CD14-positive monocyte (primary cell): Measurements from ENCODE around the gene SPCS1. TPM values are rescaled to one million over a fixed set of nuclear protein-coding genes. Genes with fewer than 3 reads are reported as not detected.
A peak's percentile ranks its signal among the peaks of the same experiment; 100 is the strongest.
"Not testable (repeated sequence)": the region's sequence is repeated elsewhere in the genome, so short reads cannot be mapped to it uniquely, and the experiment has no call there.

Source experiments
- DNase-seq, 3 donors: peaks; one replicate each; pipeline ENCODE4 v3.0.0-alpha.2; 2011 to 2022
- H2AFZ ChIP-seq: 2 replicates; pipeline ENCODE4 v1.6.0; 2012; ENCODE audit warnings: mild to moderate bottlenecking, low read depth, low read length, inconsistent platforms; ENCODE audit not compliant: insufficient read depth, poor library complexity, severe bottlenecking
- H3K27ac ChIP-seq, 2 donors: 1 replicate in 1 of 2; 2 replicates in 1 of 2; pipeline ENCODE4 v1.5.1; 2012 to 2013; ENCODE audit warnings: low read length in 2 of 2, control low read depth in 1 of 2, inconsistent platforms in 1 of 2, low read depth in 1 of 2, mild to moderate bottlenecking in 1 of 2
- H3K27me3 ChIP-seq, 2 donors: one replicate each; pipeline versions ENCODE4 v1.6.0 to v1.6.1; 2011 to 2013; ENCODE audit warnings: low read length in 2 of 2; ENCODE audit not compliant: control insufficient read depth in 2 of 2, insufficient read depth in 2 of 2
- H3K36me3 ChIP-seq, 2 donors: replicated peaks in 1 of 2; 1 replicate in 1 of 2; 2 replicates in 1 of 2; pipeline versions ENCODE4 v1.5.1 to v1.6.1; 2012 to 2013; ENCODE audit warnings: low read length in 2 of 2, control low read depth in 1 of 2, inconsistent platforms in 1 of 2, mild to moderate bottlenecking in 1 of 2; ENCODE audit not compliant: insufficient read depth in 2 of 2, control insufficient read depth in 1 of 2
- H3K4me1 ChIP-seq, 2 donors: 1 replicate in 1 of 2; 2 replicates in 1 of 2; pipeline versions ENCODE4 v1.5.1 to v1.6.1; 2012 to 2013; ENCODE audit warnings: low read length in 2 of 2, control low read depth in 1 of 2, inconsistent platforms in 1 of 2, mild to moderate bottlenecking in 1 of 2, moderate library complexity in 1 of 2; ENCODE audit not compliant: insufficient read depth in 2 of 2, control insufficient read depth in 1 of 2
- H3K4me2 ChIP-seq: replicated peaks from 2 replicates; pipeline ENCODE3; 2012; ENCODE audit warnings: low read length, moderate library complexity, mild to moderate bottlenecking; ENCODE audit not compliant: poor library complexity, severe bottlenecking; ENCODE audit errors: extremely low read depth
- H3K4me3 ChIP-seq, 3 experiments: fragments of 200-600 bp in 1 of 3; sonication (generic) in 1 of 3; replicated peaks in 1 of 3; 1 replicate in 2 of 3; 2 replicates in 1 of 3; pipeline ENCODE4 v1.5.1; 2011 to 2013; ENCODE audit warnings: low read length in 3 of 3, mild to moderate bottlenecking in 3 of 3, control low read depth in 2 of 3, low read depth in 2 of 3, inconsistent platforms in 1 of 3, moderate library complexity in 1 of 3
- H3K79me2 ChIP-seq: 2 replicates; pipeline ENCODE4 v1.6.0; 2012; ENCODE audit warnings: mild to moderate bottlenecking, control low read depth, inconsistent platforms, low read length, moderate library complexity; ENCODE audit not compliant: insufficient read depth
- H3K9ac ChIP-seq: 2 replicates; pipeline ENCODE4 v1.6.0; 2017; ENCODE audit warnings: low read length, mild to moderate bottlenecking; ENCODE audit not compliant: insufficient read depth, poor library complexity, severe bottlenecking
- H3K9me3 ChIP-seq, 2 donors: replicated peaks in 1 of 2; 1 replicate in 1 of 2; 2 replicates in 1 of 2; pipeline versions ENCODE4 v1.5.1 to v1.6.1; 2012 to 2013; ENCODE audit warnings: low read length in 2 of 2, control low read depth in 1 of 2; ENCODE audit not compliant: control insufficient read depth in 1 of 2, insufficient read depth in 1 of 2
- H4K20me1 ChIP-seq: 2 replicates; pipeline ENCODE4 v1.6.0; 2012; ENCODE audit warnings: mild to moderate bottlenecking, low read length, control low read depth, moderate library complexity; ENCODE audit not compliant: insufficient read depth
- H3K27ac Mint-ChIP-seq, 7 donors: one replicate each; pipeline ENCODE4 v1.8.0; 2020; ENCODE audit warnings: mild to moderate bottlenecking in 7 of 7, mixed read lengths in 7 of 7, moderate library complexity in 6 of 7, inconsistent platforms in 2 of 7
- H3K27me3 Mint-ChIP-seq, 3 donors: one replicate each; pipeline ENCODE4 v1.8.0; 2021 to 2022; ENCODE audit warnings: low read depth in 3 of 3, mild to moderate bottlenecking in 3 of 3, mixed read lengths in 3 of 3, moderate library complexity in 3 of 3, inconsistent platforms in 1 of 3
- H3K36me3 Mint-ChIP-seq, 2 donors: one replicate each; pipeline ENCODE4 v1.8.0; 2020; ENCODE audit warnings: mixed read lengths in 2 of 2, inconsistent platforms in 1 of 2, mild to moderate bottlenecking in 1 of 2
- H3K4me1 Mint-ChIP-seq: one replicate; pipeline ENCODE4 v1.8.0; 2020; ENCODE audit warnings: mild to moderate bottlenecking, mixed read lengths
- H3K4me3 Mint-ChIP-seq, 2 donors: one replicate each; pipeline ENCODE4 v1.8.0; 2020; ENCODE audit warnings: mild to moderate bottlenecking in 2 of 2, mixed read lengths in 2 of 2, moderate library complexity in 1 of 2
- H3K9me3 Mint-ChIP-seq, 7 donors: one replicate each; pipeline ENCODE4 v1.8.0; 2020 to 2022; ENCODE audit warnings: mixed read lengths in 7 of 7, mild to moderate bottlenecking in 6 of 7, moderate library complexity in 6 of 7, inconsistent platforms in 2 of 7
- CTCF ChIP-seq: fragments of 200-600 bp; IDR thresholded peaks from one replicate; pipeline ENCODE4 v1.8.0; 2022; ENCODE audit warnings: antibody characterized with exemption, mild to moderate bottlenecking
- WGBS: methylation state at CpG from one replicate; pipeline ENCODE4 v1.1.5; 2013; ENCODE audit warnings: missing lambda C conversion rate; ENCODE audit not compliant: insufficient coverage; 5-methylcytosine and 5-hydroxymethylcytosine counted together
- intact Hi-C, 2 donors: fragments of 100-400 bp; cut with micrococcal nuclease; formaldehyde crosslinking; loops; one replicate each; pipeline versions ENCODE4 v1.15.0 to v1.15.1; 2023
- polyA plus RNA-seq, 3 donors: library from polyadenylated mRNA; depleted of rRNA in 1 of 3; unstranded in 2 of 3; stranded (reverse) in 1 of 3; fragments of 300-500 nt in 2 of 3; fragments of >200 nt in 1 of 3; fragmentation: Illumina TruSeq in 2 of 3; gene quantifications; 1 replicate in 2 of 3; 2 replicates in 1 of 3; pipeline ENCODE4 v1.2.3, GENCODE V29; 2012 to 2021

Gene SPCS1
- polyA plus RNA-seq, 3 donors: 99.0 to 242 (median 228) TPM

- Histone ChIP-seq H3K27ac (peak overlapping the region in 1 of 2 donors; percentile 78), H3K9ac (no peak overlapping the region), H2AFZ (no peak overlapping the region), H3K4me3 (no peak overlapping the region), H3K36me3 (peaks cover 67 to 68% of the 10 kb centered on the region in 2 donors), H4K20me1 (peaks cover 50% of the 10 kb centered on the region), H3K79me2 (peaks cover 41% of the 10 kb centered on the region), H3K27me3 (no peaks in the 10 kb centered on the region), H3K4me1 (peaks cover 27% of the 10 kb centered on the region in 2 donors), H3K9me3 (no peaks in the 10 kb centered on the region), H3K4me2 (no peak overlapping the region)
- intact Hi-C loops: no loop called here
- WGBS: no CpG with 5 or more reads among the region's 1 CpG
- TF ChIP-seq CTCF: no peak
- H3K36me3 Mint-ChIP-seq: peaks cover 54 to 69% of the 10 kb centered on the region in 2 donors
- no peaks in the 10 kb centered on the region for H3K27me3 Mint-ChIP-seq
- DNase-seq: no peak
- H3K4me3 Mint-ChIP-seq: no peak overlapping the region
- peak overlapping the region in 6 of 7 donors; percentile 47 to 92 (median 90) for H3K27ac Mint-ChIP-seq
- H3K4me1 Mint-ChIP-seq: peaks cover 28% of the 10 kb centered on the region
- H3K9me3 Mint-ChIP-seq: peaks cover 0 to 3% (median 0%) of the 10 kb centered on the region in 7 donors
These were observed 34.2 kb upstream of the SPCS1 start for GRCh38 chr3:52671676-52672075.

GRCh38 chr3:52676201-52676600 lies 29.7 kb upstream of the SPCS1 start:
- H3K4me3 ChIP-seq, H3K27ac Mint-ChIP-seq, H3K27ac ChIP-seq, H3K4me3 Mint-ChIP-seq, H3K9me3 ChIP-seq, H3K27me3 Mint-ChIP-seq, H3K27me3 ChIP-seq, H3K4me2 ChIP-seq, DNase-seq, H2AFZ ChIP-seq, H3K9me3 Mint-ChIP-seq, H3K9ac ChIP-seq, intact Hi-C loops: not testable (repeated sequence)
- no CpG with 5 or more reads among the region's 3 CpGs for WGBS
- Histone ChIP-seq H3K4me1 (peaks cover 18 to 25% of the 10 kb centered on the region in 2 donors), H4K20me1 (peaks cover 59% of the 10 kb centered on the region), H3K79me2 (peaks cover 43% of the 10 kb centered on the region), H3K36me3 (peaks cover 80 to 87% of the 10 kb centered on the region in 2 donors)
- peaks cover 64 to 82% of the 10 kb centered on the region in 2 donors for H3K36me3 Mint-ChIP-seq
- peaks cover 33% of the 10 kb centered on the region for H3K4me1 Mint-ChIP-seq
